A673 (cell line): Measurements from ENCODE around the gene SLC11A1. TPM values are rescaled to one million over a fixed set of nuclear protein-coding genes. Genes with fewer than 3 reads are reported as not detected.

Experiments used
- BruUV-seq: library from RNA; stranded (reverse); fragments of 400-500 nt; replicated peaks from 2 replicates; lab custom pipeline; 2021; lab: Mats Ljungman, UMichigan
- CTCF ChIA-PET: fragments of 300-600 bp; sonication (Branson Sonifier 250); formaldehyde crosslinking; loops from one replicate; lab custom pipeline; 2022; ENCODE audit warnings: antibody characterized with exemption; lab: Charles Lee
- POLR2A ChIA-PET: fragments of 300-600 bp; sonication (Branson Sonifier 250); formaldehyde crosslinking; loops from one replicate; lab custom pipeline; 2022; ENCODE audit warnings: antibody characterized with exemption; ENCODE audit not compliant: low non-redundant PET; lab: Charles Lee
- DNase-seq: peaks from one replicate; pipeline ENCODE4 v3.0.0-alpha.2; 2015; ENCODE audit warnings: low spot score
- H3K27ac ChIP-seq: fragments of 200-600 bp; sonication (generic); 2 replicates; pipeline ENCODE4 v1.5.1; 2016; ENCODE audit warnings: mixed run types, low read depth, mild to moderate bottlenecking, mixed read lengths, antibody characterized with exemption, low read length; ENCODE audit not compliant: poor library complexity, severe bottlenecking
- H3K27me3 ChIP-seq: fragments of 200-600 bp; sonication (generic); replicated peaks from 2 replicates; pipeline ENCODE4 v1.6.1; 2017; ENCODE audit warnings: mixed run types, low read depth, mild to moderate bottlenecking, mixed read lengths, antibody characterized with exemption, low read length; ENCODE audit not compliant: insufficient read depth, poor library complexity
- H3K36me3 ChIP-seq: fragments of 200-600 bp; sonication (generic); 2 replicates; pipeline ENCODE4 v1.6.1; 2016; ENCODE audit warnings: mixed run types, mild to moderate bottlenecking, mixed read lengths, antibody characterized with exemption, low read length; ENCODE audit not compliant: insufficient read depth, poor library complexity, severe bottlenecking
- H3K4me1 ChIP-seq: fragments of 200-600 bp; sonication (generic); 2 replicates; pipeline ENCODE4 v1.6.1; 2017; ENCODE audit warnings: mixed run types, mild to moderate bottlenecking, mixed read lengths, antibody characterized with exemption, low read length; ENCODE audit not compliant: insufficient read depth, poor library complexity, severe bottlenecking
- H3K4me3 ChIP-seq: fragments of 200-600 bp; sonication (generic); 2 replicates; pipeline ENCODE4 v1.5.1; 2016; ENCODE audit warnings: low read depth, mixed run types, mild to moderate bottlenecking, mixed read lengths, low read length; ENCODE audit not compliant: poor library complexity, severe bottlenecking
- H3K9me3 ChIP-seq: fragments of 200-600 bp; sonication (generic); 2 replicates; pipeline ENCODE4 v1.6.1; 2016; ENCODE audit warnings: mixed run types, low read depth, mild to moderate bottlenecking, mixed read lengths, antibody characterized with exemption, low read length; ENCODE audit not compliant: poor library complexity, severe bottlenecking
- EZH2 ChIP-seq: fragments of 200-600 bp; sonication (generic); IDR thresholded peaks from 2 replicates; pipeline ENCODE4 v1.6.1; 2017; ENCODE audit warnings: borderline replicate concordance, low read depth, mild to moderate bottlenecking, mixed read lengths, antibody characterized with exemption, low read length; ENCODE audit not compliant: poor library complexity, severe bottlenecking
- intact Hi-C: fragments of 100-400 bp; cut with micrococcal nuclease; formaldehyde crosslinking; loops from one replicate; pipeline ENCODE4 v1.10.0; 2022; ENCODE audit not compliant: unreplicated experiment
- total RNA-seq: library from RNA; stranded (reverse); gene quantifications from 2 replicates; pipeline ENCODE4 v1.2.3, GENCODE V29; 2021
- TF ChIP-seq, protein P1 (sequence below): fragments of 300-800, 200-600 bp; sonication (generic); conservative IDR thresholded peaks from 2 replicates; pipeline ENCODE4 v1.5.1; 2017; ENCODE audit warnings: low read depth, mild to moderate bottlenecking, antibody characterized with exemption, low read length, moderate library complexity, mixed read lengths

SLC11A1 gene
- total RNA-seq, 1 experiment from 2014 or later, result 0.09 TPM

- Histone ChIP-seq H3K27ac (no peak overlapping the region), H3K4me1 (no peaks in the 10 kb centered on the region), H3K36me3 (no peaks in the 10 kb centered on the region), H3K27me3 (no peaks in the 10 kb centered on the region), H3K4me3 (no peak overlapping the region), H3K9me3 (no peaks in the 10 kb centered on the region)
- BruUV-seq, result no TSS peak
- intact Hi-C loops, result no loop called here
- POLR2A ChIA-PET, result no interaction called here
- TF ChIP-seq, protein P1, sequence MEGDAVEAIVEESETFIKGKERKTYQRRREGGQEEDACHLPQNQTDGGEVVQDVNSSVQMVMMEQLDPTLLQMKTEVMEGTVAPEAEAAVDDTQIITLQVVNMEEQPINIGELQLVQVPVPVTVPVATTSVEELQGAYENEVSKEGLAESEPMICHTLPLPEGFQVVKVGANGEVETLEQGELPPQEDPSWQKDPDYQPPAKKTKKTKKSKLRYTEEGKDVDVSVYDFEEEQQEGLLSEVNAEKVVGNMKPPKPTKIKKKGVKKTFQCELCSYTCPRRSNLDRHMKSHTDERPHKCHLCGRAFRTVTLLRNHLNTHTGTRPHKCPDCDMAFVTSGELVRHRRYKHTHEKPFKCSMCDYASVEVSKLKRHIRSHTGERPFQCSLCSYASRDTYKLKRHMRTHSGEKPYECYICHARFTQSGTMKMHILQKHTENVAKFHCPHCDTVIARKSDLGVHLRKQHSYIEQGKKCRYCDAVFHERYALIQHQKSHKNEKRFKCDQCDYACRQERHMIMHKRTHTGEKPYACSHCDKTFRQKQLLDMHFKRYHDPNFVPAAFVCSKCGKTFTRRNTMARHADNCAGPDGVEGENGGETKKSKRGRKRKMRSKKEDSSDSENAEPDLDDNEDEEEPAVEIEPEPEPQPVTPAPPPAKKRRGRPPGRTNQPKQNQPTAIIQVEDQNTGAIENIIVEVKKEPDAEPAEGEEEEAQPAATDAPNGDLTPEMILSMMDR, result no peak
- no peak for TF ChIP-seq EZH2
- DNase-seq, result peak; percentile 52
- CTCF ChIA-PET, result no interaction called here
Measured at GRCh38 chr2:218375212-218375611, 6.9 kb upstream of the SLC11A1 start.

- Histone ChIP-seq H3K9me3 (no peaks in the 10 kb centered on the region), H3K4me1 (no peaks in the 10 kb centered on the region), H3K27ac (no peak overlapping the region), H3K27me3 (no peaks in the 10 kb centered on the region), H3K4me3 (no peak overlapping the region), H3K36me3 (no peaks in the 10 kb centered on the region)
- DNase-seq, result no peak
- POLR2A ChIA-PET, result no interaction called here
- BruUV-seq, result no TSS peak
- intact Hi-C loops, result no loop called here
- no peak for TF ChIP-seq EZH2
- TF ChIP-seq, protein P1, result no peak
- CTCF ChIA-PET, result interaction anchor here (0.9 kb wide), 1 partner anchor 18 kb away, joined by 3 read pairs; no protein-coding TSS in a partner anchor
Measured at GRCh38 chr2:218378053-218378452, 4.0 kb upstream of the SLC11A1 start.

- H3K9me3 ChIP-seq, result no peaks in the 10 kb centered on the region
- H3K4me3 ChIP-seq, result no peak overlapping the region
- POLR2A ChIA-PET, result no interaction called here
- intact Hi-C loops, result no loop called here
- TF ChIP-seq EZH2, result no peak
- TF ChIP-seq, protein P1, result no peak
- H3K27ac ChIP-seq, result no peak overlapping the region
- H3K27me3 ChIP-seq, result no peaks in the 10 kb centered on the region
- no peak for DNase-seq
- H3K4me1 ChIP-seq, result peaks cover 5% of the 10 kb centered on the region
- CTCF ChIA-PET, result no interaction called here
- no TSS peak for BruUV-seq
- H3K36me3 ChIP-seq, result no peaks in the 10 kb centered on the region
Measured at GRCh38 chr2:218382785-218383184, 712 bp downstream of the SLC11A1 start.
